ENCODE results near the gene PCGF5.
"Not testable (repeated sequence)": the region's sequence is repeated elsewhere in the genome, so short reads cannot be mapped to it uniquely, and the experiment has no call there.

GRCh38 chr10:91260417-91260816, 40.0 kb downstream of the PCGF5 start:
- TF ChIP-seq POLR2A (IDR thresholded peaks at IDR 0.05; ENCODE audit: low read depth, low read length); TAF1 (IDR thresholded peaks at IDR 0.05; ENCODE audit: borderline replicate concordance, low read depth, low read length): not testable (repeated sequence)
